UCSD-AML1 (cell line): Measurements from ENCODE around the gene FBXL17.

Experiments
- DNase-seq: peaks from one replicate; lab custom pipeline; 2025; ENCODE audit not compliant: unreplicated experiment; lab: John Stamatoyannopoulos, UW

Gene FBXL17

GRCh38 chr5:107926121-107926520 is 455.8 kb downstream of the FBXL17 start:
- no peak for DNase-seq

- DNase-seq, result no peak
Measured at GRCh38 chr5:107925200-107925599, 456.7 kb downstream of the FBXL17 start.

GRCh38 chr5:107919969-107920368 is 461.9 kb downstream of the FBXL17 start:
- DNase-seq, result no peak

GRCh38 chr5:107919361-107919760 is 462.5 kb downstream of the FBXL17 start:
- no peak for DNase-seq

- DNase-seq, result no peak
Measured at GRCh38 chr5:107917983-107918382, 463.9 kb downstream of the FBXL17 start.

- no peak for DNase-seq
Measured at GRCh38 chr5:107916731-107917725, 464.9 kb downstream of the FBXL17 start.

GRCh38 chr5:107915176-107915812 is 466.6 kb downstream of the FBXL17 start:
- no peak for DNase-seq

GRCh38 chr5:107913494-107913893 is 468.4 kb downstream of the FBXL17 start:
- DNase-seq, result no peak

GRCh38 chr5:107900721-107901120 is 481.2 kb downstream of the FBXL17 start:
- DNase-seq, result no peak

GRCh38 chr5:107894361-107894760 is 487.5 kb downstream of the FBXL17 start:
- no peak for DNase-seq

GRCh38 chr5:107893642-107894041 is 488.3 kb downstream of the FBXL17 start:
- DNase-seq, result no peak

- DNase-seq, result no peak
Measured at GRCh38 chr5:107889387-107889786, 492.5 kb downstream of the FBXL17 start.

- no peak for DNase-seq
Measured at GRCh38 chr5:107888541-107888940, 493.4 kb downstream of the FBXL17 start.

GRCh38 chr5:107887166-107887943 is 494.5 kb downstream of the FBXL17 start:
- no peak for DNase-seq

GRCh38 chr5:107885601-107886000 is 496.3 kb downstream of the FBXL17 start:
- no peak for DNase-seq

- no peak for DNase-seq
Measured at GRCh38 chr5:107884871-107885270, 497.0 kb downstream of the FBXL17 start.

- DNase-seq, result no peak
Measured at GRCh38 chr5:107878661-107879060, 503.2 kb downstream of the FBXL17 start.

- no peak for DNase-seq
Measured at GRCh38 chr5:107876906-107877305, 505.0 kb downstream of the FBXL17 start.

GRCh38 chr5:107876261-107876660 is 505.6 kb downstream of the FBXL17 start:
- DNase-seq, result no peak

- DNase-seq, result no peak
Measured at GRCh38 chr5:107875833-107876232, 506.1 kb downstream of the FBXL17 start.

- DNase-seq, result no peak
Measured at GRCh38 chr5:107874795-107875194, 507.1 kb downstream of the FBXL17 start.
